IMR-90 (cell line): ENCODE results near the gene RGL4.

Experiments
- BHLHE40 ChIP-seq: fragments of 150-350 bp; IDR thresholded peaks from 2 replicates; pipeline ENCODE4 v1.6.1; 2016; ENCODE audit warnings: mild to moderate bottlenecking, low read depth, low read length
- CTCF ChIP-seq: conservative IDR thresholded peaks from 2 replicates; pipeline ENCODE4 v1.5.1; 2012; ENCODE audit warnings: mild to moderate bottlenecking, low read depth, low read length, improper control_type of control experiment
- ELK1 ChIP-seq: fragments of 150-350 bp; IDR thresholded peaks from 2 replicates; pipeline ENCODE4 v1.6.1; 2016; ENCODE audit warnings: low read depth, mild to moderate bottlenecking, low read length, moderate library complexity, borderline replicate concordance
- MXI1 ChIP-seq: IDR thresholded peaks from 2 replicates; pipeline ENCODE4 v1.6.1; 2012; ENCODE audit warnings: low read depth, mild to moderate bottlenecking, low read length, moderate library complexity, borderline replicate concordance
- POLR2A ChIP-seq: IDR thresholded peaks from 2 replicates; pipeline ENCODE4 v1.6.1; 2012; ENCODE audit warnings: mild to moderate bottlenecking, low read depth, low read length
- RFX5 ChIP-seq: IDR thresholded peaks from 2 replicates; pipeline ENCODE4 v1.8.0; 2012; ENCODE audit warnings: low read depth, mild to moderate bottlenecking, low read length, moderate library complexity
- SMC3 ChIP-seq: fragments of 150-350 bp; IDR thresholded peaks from 2 replicates; pipeline ENCODE4 v1.6.1; 2016; ENCODE audit warnings: low read depth, mild to moderate bottlenecking, antibody characterized with exemption, low read length, moderate library complexity

- TF ChIP-seq CTCF (no peak), ELK1 (no peak), RFX5 (no peak), POLR2A (no peak), SMC3 (no peak), MXI1 (no peak), BHLHE40 (no peak)
These were observed 17.5 kb downstream of the RGL4 start for GRCh38 chr22:23708270-23708669.
